HepG2 (cell line): ENCODE results near the gene ELP5. TPM values are rescaled to one million over a fixed set of nuclear protein-coding genes. Genes with fewer than 3 reads are reported as not detected.

ENCODE experiments used
- KLF15 ChIP-seq: sonication (generic); formaldehyde crosslinking; IDR thresholded peaks from 2 replicates; pipeline ENCODE4 v1.8.1; 2023; ENCODE audit warnings: borderline replicate concordance, mild to moderate bottlenecking, inconsistent platforms, missing genetic modification reagents, mixed read lengths
- MTA3 ChIP-seq: sonication (generic); formaldehyde crosslinking; IDR thresholded peaks from 2 replicates; pipeline ENCODE4 v1.4.0; 2020; ENCODE audit warnings: missing genetic modification reagents
- NCOA5 ChIP-seq: sonication (generic); formaldehyde crosslinking; IDR thresholded peaks from 2 replicates; pipeline ENCODE4 v1.4.0; 2020; ENCODE audit warnings: missing genetic modification reagents
- POLR2A ChIP-seq, 2 experiments: IDR thresholded peaks; 2 replicates each; pipeline ENCODE4 v1.6.1; 2011; ENCODE audit warnings: low read depth in 2 of 2, low read length in 2 of 2, mild to moderate bottlenecking in 1 of 2, moderate library complexity in 1 of 2; ENCODE audit not compliant: insufficient read depth in 1 of 2
- SCMH1 ChIP-seq: sonication (generic); formaldehyde crosslinking; IDR thresholded peaks from 2 replicates; pipeline ENCODE4 v1.9.0; 2021; ENCODE audit warnings: missing genetic modification reagents, mild to moderate bottlenecking, borderline replicate concordance
- ZMAT3 ChIP-seq: sonication (generic); formaldehyde crosslinking; conservative IDR thresholded peaks from 2 replicates; pipeline ENCODE4 v1.7.0; 2021; ENCODE audit warnings: missing genetic modification reagents
- ZNF282 ChIP-seq: fragments of 450-650 bp; IDR thresholded peaks from 2 replicates; pipeline ENCODE4 v1.6.1; 2018; ENCODE audit not compliant: partially characterized antibody
- ZNF30 ChIP-seq: sonication (generic); formaldehyde crosslinking; IDR thresholded peaks from 2 replicates; pipeline ENCODE4 v1.5.0; 2020; ENCODE audit warnings: mild to moderate bottlenecking, missing genetic modification reagents
- ZNF44 ChIP-seq: sonication (generic); formaldehyde crosslinking; IDR thresholded peaks from 2 replicates; pipeline ENCODE4 v1.5.1; 2020; ENCODE audit warnings: mild to moderate bottlenecking, missing genetic modification reagents
- ZNF446 ChIP-seq: sonication (generic); formaldehyde crosslinking; IDR thresholded peaks from 2 replicates; pipeline ENCODE4 v1.5.0; 2020; ENCODE audit warnings: mild to moderate bottlenecking, missing genetic modification reagents
- ZNF672 ChIP-seq: sonication (generic); formaldehyde crosslinking; IDR thresholded peaks from 2 replicates; pipeline ENCODE4 v1.8.1; 2022; ENCODE audit warnings: missing genetic modification reagents
- polyA plus RNA-seq, 8 experiments: library from polyadenylated mRNA; depleted of rRNA in 3 of 8; stranded (reverse) in 7 of 8; unstranded in 1 of 8; fragments of >200 nt; fragmentation: Illumina TruSeq in 4 of 8; extraction: Trizol in 4 of 8; gene quantifications; 2 replicates each; pipeline versions ENCODE4 v1.2.1 to v1.2.3, GENCODE V29; 2011 to 2016; ENCODE audit warnings: low read depth in 4 of 8, missing spikeins in 1 of 8, mixed read lengths in 1 of 8; ENCODE audit not compliant: insufficient read depth in 1 of 8
- total RNA-seq, 5 experiments: library from RNA; depleted of rRNA; stranded (reverse); fragments of >200 nt; fragmentation: Illumina TruSeq; extraction: Trizol; gene quantifications; 2 replicates each; pipeline ENCODE4 v1.2.3, GENCODE V29; 2016; ENCODE audit warnings: low read depth in 1 of 5
- TF ChIP-seq, protein P1 (sequence below): IDR thresholded peaks from 2 replicates; pipeline ENCODE4 v1.6.1; 2016; ENCODE audit warnings: low read depth, missing genetic modification reagents, missing compliant biosample characterization
- TF ChIP-seq, protein P2 (sequence below): sonication (generic); formaldehyde crosslinking; IDR thresholded peaks from 2 replicates; pipeline ENCODE4 v1.5.1; 2020; ENCODE audit warnings: mild to moderate bottlenecking, missing genetic modification reagents, borderline replicate concordance
- TF ChIP-seq, protein P3 (sequence below): sonication (generic); formaldehyde crosslinking; conservative IDR thresholded peaks from 2 replicates; pipeline ENCODE4 v1.4.0; 2020; ENCODE audit warnings: missing genetic modification reagents
- TF ChIP-seq, protein P4 (sequence below): sonication (generic); formaldehyde crosslinking; IDR thresholded peaks from 2 replicates; pipeline ENCODE4 v1.5.1; 2020; ENCODE audit warnings: missing genetic modification reagents, mild to moderate bottlenecking, borderline replicate concordance

Gene ELP5
- total and polyA plus RNA-seq, 2 of the 13 experiments (the other 11 are each of a cell fraction or from before 2014, with no cell fraction given): 67.6 to 69.8 TPM

DNA sequence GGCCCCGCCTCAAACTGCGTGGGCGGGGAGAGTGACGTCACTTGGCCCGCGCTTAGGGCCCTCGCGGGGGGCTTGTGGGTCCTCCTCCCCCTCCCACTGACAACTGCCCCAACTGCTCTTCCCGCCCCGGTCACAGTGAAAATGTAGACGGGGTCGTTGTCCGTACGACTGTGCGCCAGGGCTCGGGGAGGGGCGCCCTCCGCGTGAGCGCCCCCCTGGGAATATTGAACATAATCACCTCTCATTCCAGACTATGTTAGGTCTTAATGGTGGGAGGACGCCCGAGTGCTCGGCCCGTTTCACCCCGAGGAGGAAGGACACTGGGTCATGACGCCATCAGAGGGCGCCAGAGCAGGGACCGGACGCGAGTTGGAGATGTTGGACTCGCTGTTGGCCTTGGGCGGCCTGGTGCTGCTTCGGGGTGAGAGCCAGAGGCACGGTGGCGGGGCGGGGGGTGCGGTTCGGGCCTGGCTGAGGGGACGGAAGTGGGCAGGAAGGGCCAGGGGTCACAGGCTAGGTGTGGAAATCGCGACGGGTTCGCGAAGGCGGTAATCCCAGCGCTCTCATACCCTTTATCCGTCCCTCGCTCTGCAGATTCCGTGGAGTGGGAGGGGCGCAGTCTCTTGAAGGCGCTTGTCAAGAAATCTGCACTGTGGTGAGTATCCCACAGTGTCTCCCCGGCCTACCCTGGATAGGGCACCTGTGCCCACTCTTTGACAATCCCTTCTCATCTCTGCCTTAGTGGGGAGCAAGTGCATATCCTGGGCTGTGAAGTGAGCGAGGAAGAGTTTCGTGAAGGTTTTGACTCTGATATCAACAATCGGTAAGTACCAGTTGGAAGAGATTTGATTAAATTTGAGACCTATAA, at the start of gene ELP5 (continued):
- TF ChIP-seq, protein P1, sequence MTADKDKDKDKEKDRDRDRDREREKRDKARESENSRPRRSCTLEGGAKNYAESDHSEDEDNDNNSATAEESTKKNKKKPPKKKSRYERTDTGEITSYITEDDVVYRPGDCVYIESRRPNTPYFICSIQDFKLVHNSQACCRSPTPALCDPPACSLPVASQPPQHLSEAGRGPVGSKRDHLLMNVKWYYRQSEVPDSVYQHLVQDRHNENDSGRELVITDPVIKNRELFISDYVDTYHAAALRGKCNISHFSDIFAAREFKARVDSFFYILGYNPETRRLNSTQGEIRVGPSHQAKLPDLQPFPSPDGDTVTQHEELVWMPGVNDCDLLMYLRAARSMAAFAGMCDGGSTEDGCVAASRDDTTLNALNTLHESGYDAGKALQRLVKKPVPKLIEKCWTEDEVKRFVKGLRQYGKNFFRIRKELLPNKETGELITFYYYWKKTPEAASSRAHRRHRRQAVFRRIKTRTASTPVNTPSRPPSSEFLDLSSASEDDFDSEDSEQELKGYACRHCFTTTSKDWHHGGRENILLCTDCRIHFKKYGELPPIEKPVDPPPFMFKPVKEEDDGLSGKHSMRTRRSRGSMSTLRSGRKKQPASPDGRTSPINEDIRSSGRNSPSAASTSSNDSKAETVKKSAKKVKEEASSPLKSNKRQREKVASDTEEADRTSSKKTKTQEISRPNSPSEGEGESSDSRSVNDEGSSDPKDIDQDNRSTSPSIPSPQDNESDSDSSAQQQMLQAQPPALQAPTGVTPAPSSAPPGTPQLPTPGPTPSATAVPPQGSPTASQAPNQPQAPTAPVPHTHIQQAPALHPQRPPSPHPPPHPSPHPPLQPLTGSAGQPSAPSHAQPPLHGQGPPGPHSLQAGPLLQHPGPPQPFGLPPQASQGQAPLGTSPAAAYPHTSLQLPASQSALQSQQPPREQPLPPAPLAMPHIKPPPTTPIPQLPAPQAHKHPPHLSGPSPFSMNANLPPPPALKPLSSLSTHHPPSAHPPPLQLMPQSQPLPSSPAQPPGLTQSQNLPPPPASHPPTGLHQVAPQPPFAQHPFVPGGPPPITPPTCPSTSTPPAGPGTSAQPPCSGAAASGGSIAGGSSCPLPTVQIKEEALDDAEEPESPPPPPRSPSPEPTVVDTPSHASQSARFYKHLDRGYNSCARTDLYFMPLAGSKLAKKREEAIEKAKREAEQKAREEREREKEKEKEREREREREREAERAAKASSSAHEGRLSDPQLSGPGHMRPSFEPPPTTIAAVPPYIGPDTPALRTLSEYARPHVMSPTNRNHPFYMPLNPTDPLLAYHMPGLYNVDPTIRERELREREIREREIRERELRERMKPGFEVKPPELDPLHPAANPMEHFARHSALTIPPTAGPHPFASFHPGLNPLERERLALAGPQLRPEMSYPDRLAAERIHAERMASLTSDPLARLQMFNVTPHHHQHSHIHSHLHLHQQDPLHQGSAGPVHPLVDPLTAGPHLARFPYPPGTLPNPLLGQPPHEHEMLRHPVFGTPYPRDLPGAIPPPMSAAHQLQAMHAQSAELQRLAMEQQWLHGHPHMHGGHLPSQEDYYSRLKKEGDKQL: peak; percentile 69; the same call in 1 of the 2 replicates
- TF ChIP-seq SCMH1 (CRISPR knock-in tag) (no peak), ZNF282 (no peak), ZMAT3 (CRISPR knock-in tag) (no peak), ZNF30 (CRISPR knock-in tag) (no peak), ZNF446 (no peak), MTA3 (no peak), NCOA5 (no peak), ZNF44 (CRISPR knock-in tag) (no peak), KLF15 (CRISPR knock-in tag) (0 out of 2 replicates have a peak, but pooled peaks have one; percentile 62), ZNF672 (CRISPR knock-in tag) (no peak), POLR2A (IDR thresholded peaks at IDR 0.05; ENCODE audit: insufficient read depth in 1 of 2, low read depth in 2 of 2, low read length in 2 of 2) (peak; percentile 44 to 86)
- TF ChIP-seq, protein P2, sequence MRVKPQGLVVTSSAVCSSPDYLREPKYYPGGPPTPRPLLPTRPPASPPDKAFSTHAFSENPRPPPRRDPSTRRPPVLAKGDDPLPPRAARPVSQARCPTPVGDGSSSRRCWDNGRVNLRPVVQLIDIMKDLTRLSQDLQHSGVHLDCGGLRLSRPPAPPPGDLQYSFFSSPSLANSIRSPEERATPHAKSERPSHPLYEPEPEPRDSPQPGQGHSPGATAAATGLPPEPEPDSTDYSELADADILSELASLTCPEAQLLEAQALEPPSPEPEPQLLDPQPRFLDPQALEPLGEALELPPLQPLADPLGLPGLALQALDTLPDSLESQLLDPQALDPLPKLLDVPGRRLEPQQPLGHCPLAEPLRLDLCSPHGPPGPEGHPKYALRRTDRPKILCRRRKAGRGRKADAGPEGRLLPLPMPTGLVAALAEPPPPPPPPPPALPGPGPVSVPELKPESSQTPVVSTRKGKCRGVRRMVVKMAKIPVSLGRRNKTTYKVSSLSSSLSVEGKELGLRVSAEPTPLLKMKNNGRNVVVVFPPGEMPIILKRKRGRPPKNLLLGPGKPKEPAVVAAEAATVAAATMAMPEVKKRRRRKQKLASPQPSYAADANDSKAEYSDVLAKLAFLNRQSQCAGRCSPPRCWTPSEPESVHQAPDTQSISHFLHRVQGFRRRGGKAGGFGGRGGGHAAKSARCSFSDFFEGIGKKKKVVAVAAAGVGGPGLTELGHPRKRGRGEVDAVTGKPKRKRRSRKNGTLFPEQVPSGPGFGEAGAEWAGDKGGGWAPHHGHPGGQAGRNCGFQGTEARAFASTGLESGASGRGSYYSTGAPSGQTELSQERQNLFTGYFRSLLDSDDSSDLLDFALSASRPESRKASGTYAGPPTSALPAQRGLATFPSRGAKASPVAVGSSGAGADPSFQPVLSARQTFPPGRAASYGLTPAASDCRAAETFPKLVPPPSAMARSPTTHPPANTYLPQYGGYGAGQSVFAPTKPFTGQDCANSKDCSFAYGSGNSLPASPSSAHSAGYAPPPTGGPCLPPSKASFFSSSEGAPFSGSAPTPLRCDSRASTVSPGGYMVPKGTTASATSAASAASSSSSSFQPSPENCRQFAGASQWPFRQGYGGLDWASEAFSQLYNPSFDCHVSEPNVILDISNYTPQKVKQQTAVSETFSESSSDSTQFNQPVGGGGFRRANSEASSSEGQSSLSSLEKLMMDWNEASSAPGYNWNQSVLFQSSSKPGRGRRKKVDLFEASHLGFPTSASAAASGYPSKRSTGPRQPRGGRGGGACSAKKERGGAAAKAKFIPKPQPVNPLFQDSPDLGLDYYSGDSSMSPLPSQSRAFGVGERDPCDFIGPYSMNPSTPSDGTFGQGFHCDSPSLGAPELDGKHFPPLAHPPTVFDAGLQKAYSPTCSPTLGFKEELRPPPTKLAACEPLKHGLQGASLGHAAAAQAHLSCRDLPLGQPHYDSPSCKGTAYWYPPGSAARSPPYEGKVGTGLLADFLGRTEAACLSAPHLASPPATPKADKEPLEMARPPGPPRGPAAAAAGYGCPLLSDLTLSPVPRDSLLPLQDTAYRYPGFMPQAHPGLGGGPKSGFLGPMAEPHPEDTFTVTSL: no peak
- TF ChIP-seq, protein P3, sequence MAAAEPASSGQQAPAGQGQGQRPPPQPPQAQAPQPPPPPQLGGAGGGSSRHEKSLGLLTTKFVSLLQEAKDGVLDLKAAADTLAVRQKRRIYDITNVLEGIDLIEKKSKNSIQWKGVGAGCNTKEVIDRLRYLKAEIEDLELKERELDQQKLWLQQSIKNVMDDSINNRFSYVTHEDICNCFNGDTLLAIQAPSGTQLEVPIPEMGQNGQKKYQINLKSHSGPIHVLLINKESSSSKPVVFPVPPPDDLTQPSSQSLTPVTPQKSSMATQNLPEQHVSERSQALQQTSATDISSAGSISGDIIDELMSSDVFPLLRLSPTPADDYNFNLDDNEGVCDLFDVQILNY (CRISPR knock-in tag): no peak; the same call in 1 of the 2 replicates
- TF ChIP-seq, protein P4, sequence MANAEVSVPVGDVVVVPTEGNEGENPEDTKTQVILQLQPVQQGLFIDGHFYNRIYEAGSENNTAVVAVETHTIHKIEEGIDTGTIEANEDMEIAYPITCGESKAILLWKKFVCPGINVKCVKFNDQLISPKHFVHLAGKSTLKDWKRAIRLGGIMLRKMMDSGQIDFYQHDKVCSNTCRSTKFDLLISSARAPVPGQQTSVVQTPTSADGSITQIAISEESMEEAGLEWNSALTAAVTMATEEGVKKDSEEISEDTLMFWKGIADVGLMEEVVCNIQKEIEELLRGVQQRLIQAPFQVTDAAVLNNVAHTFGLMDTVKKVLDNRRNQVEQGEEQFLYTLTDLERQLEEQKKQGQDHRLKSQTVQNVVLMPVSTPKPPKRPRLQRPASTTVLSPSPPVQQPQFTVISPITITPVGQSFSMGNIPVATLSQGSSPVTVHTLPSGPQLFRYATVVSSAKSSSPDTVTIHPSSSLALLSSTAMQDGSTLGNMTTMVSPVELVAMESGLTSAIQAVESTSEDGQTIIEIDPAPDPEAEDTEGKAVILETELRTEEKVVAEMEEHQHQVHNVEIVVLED: peak; percentile 55; the same call in 1 of the 2 replicates
